ENCODE results near the gene RNLS. TPM values are rescaled to one million over a fixed set of nuclear protein-coding genes. Genes with fewer than 3 reads are reported as not detected.

RNLS gene
- 10 to 100 TPM in 1 of 4 donors, 1 to 10 TPM in 3; 3.9 to 13.6 (median 8.4) TPM for total RNA-seq
- 10 to 100 TPM in 2 of 3 donors, 1 to 10 TPM in 1; 8.6 to 19.2 (median 17.3) TPM for polyA plus RNA-seq

DNA sequence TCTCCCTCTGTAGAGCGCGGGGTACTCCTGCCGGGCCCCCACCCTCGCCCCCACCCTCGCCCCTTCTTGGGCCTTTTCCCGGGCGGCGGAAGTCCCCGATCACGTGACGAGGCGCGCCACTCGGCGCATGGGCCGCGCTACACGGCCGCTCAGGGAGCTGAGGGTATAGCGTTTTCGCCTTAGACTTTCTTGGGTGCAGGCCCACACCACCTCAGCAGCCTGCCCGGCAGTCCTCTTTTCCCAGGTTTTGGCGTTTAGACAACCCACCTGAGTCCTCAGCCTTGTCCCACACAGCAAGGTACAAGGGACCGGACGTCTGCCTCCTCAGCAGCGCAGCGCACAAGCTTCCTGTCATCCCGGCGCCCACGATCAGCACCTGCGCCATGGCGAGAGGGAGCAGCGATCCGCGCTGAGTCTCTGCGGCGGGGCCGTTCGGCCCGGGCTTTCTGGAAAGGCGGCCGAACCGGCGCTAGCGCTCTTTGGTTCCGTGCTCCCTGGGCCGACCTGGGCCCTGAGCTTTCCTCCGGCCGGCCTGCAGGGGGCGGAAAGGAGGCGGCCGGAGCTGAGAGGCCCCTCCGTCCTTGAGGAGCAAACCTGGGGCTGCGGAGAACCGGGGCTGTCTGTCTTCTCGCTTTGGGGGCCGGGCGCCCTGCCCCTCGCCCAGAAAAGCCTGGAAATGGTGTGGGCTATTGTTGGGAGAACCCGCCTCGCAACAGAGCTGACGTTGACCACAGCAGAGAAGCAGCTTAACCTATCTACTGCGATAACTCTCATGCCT, at the start of gene RNLS:
Gene RNLS, minus strand, starts transcription at position 513 of the 778 bp plus-strand sequence.
- intact Hi-C loops (cut with DNase I) = no loop called here
- 2 to 3% methylated on average over 63 of the region's 63 CpGs for WGBS, 2 donors
- H3K4me1 ChIP-seq = peaks cover 0 to 7% (median 5%) of the 10 kb centered on the region in 4 donors
- DNase-seq = peak; percentile 87
- H3K27me3 ChIP-seq = no peaks in the 10 kb centered on the region
- H3K9me3 ChIP-seq = no peaks in the 10 kb centered on the region
- peak within 1 kb of the TSS; percentile 90 to 95 (median 94) for H3K27ac ChIP-seq
- TF ChIP-seq, protein P1, sequence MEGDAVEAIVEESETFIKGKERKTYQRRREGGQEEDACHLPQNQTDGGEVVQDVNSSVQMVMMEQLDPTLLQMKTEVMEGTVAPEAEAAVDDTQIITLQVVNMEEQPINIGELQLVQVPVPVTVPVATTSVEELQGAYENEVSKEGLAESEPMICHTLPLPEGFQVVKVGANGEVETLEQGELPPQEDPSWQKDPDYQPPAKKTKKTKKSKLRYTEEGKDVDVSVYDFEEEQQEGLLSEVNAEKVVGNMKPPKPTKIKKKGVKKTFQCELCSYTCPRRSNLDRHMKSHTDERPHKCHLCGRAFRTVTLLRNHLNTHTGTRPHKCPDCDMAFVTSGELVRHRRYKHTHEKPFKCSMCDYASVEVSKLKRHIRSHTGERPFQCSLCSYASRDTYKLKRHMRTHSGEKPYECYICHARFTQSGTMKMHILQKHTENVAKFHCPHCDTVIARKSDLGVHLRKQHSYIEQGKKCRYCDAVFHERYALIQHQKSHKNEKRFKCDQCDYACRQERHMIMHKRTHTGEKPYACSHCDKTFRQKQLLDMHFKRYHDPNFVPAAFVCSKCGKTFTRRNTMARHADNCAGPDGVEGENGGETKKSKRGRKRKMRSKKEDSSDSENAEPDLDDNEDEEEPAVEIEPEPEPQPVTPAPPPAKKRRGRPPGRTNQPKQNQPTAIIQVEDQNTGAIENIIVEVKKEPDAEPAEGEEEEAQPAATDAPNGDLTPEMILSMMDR (IDR thresholded peaks at IDR 0.05) = peak; percentile 55 to 90 (median 71)
- TF ChIP-seq POLR2AphosphoS5 (IDR thresholded peaks at IDR 0.05) (peak; percentile 36 to 84 (median 74)), EP300 (IDR thresholded peaks at IDR 0.05) (no peak), POLR2A (IDR thresholded peaks at IDR 0.05) (peak; percentile 23 to 49)
- peak within 1 kb of the TSS; percentile 55 to 73 (median 68) for H3K4me3 ChIP-seq
- H3K36me3 ChIP-seq = no peaks in the 10 kb centered on the region

DNA sequence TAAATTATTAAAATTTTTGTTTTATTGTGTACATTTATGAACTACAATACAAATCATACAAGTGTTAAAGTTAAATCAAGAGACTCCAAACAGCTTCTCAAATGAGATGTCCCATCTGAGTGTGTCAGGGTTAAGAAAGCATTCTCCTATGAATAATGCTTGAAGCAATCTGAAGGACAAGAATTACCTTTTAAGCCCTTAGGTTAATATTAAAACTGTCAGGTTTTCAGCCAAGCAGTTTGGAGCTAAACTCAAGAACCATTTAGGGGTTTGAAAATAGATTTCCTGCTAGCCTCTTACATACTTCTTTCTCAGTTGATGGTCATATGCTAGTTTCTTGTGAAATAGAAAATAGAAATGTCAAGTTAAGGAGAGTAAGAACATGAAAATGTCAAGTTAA, 41.7 kb upstream of the RNLS start:
- Histone ChIP-seq H3K9me3 (peaks cover 0 to 3% (median 1%) of the 10 kb centered on the region in 4 donors), H3K4me1 (no peaks in the 10 kb centered on the region), H3K4me3 (no peak overlapping the region), H3K36me3 (no peaks in the 10 kb centered on the region), H3K27ac (no peak overlapping the region), H3K27me3 (no peaks in the 10 kb centered on the region)
- TF ChIP-seq, protein P1 (IDR thresholded peaks at IDR 0.05) = no peak
- no peak for TF ChIP-seq POLR2AphosphoS5 (IDR thresholded peaks at IDR 0.05)
- no peak for TF ChIP-seq EP300 (IDR thresholded peaks at IDR 0.05)
- TF ChIP-seq POLR2A (IDR thresholded peaks at IDR 0.05) = no peak
- DNase-seq = no peak
- intact Hi-C loops (cut with DNase I) = loop anchor here (1.0 kb wide), 1 partner anchor 9 kb away; no protein-coding TSS in a partner anchor

DNA sequence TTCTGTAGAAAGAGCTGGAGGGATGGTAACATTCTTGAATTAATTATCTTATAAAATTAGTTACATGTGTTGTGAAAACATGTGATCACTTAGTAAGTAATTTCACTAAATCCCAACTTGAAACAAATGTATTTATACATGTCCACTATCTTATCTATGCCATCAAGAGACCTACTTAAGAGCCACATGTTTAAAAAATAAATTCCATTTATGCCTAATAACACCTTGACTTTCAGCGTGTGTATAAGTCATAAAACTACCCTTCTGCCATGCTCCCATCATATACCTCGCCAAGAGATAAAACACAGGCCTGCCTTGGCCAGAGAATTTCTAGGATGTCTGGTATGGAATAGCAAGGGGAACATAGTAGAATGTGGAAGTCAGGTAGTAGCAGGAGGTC, 40.7 kb upstream of the RNLS start:
- DNase-seq = no peak
- no peaks in the 10 kb centered on the region for H3K27me3 ChIP-seq
- H3K4me1 ChIP-seq = no peaks in the 10 kb centered on the region
- H3K27ac ChIP-seq = no peak overlapping the region
- TF ChIP-seq POLR2A (IDR thresholded peaks at IDR 0.05) = no peak
- no peak for TF ChIP-seq POLR2AphosphoS5 (IDR thresholded peaks at IDR 0.05)
- no peak for TF ChIP-seq EP300 (IDR thresholded peaks at IDR 0.05)
- TF ChIP-seq, protein P1 (IDR thresholded peaks at IDR 0.05) = no peak
- no peak overlapping the region for H3K4me3 ChIP-seq
- intact Hi-C loops (cut with DNase I) = loop anchor here (1.0 kb wide), 1 partner anchor 8 kb away; no protein-coding TSS in a partner anchor
- H3K36me3 ChIP-seq = no peaks in the 10 kb centered on the region
- peaks cover 0 to 2% (median 0%) of the 10 kb centered on the region in 4 donors for H3K9me3 ChIP-seq
- 72 to 78% methylated on average over 2 of the region's 2 CpGs for WGBS, 2 donors

DNA sequence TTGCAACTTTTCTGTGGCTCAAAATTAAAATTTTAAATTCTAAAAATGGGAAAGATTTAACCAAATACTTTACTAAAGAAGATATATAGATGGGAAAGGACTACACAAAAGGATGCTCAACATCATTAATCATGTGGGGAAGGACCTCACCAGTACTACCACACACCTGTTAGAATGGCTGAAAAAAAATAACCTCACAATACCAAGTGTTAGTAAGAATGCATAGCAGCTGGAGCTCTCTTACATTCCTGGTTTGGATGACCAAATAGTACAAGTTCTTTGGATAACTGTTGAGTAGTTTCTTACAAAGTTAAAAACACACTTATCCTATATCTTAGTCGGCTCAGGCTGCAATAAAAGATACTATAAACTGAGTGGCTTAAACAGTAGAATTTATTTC, 37.3 kb upstream of the RNLS start:
- WGBS, 2 donors = 39 to 75% methylated on average over 1 of the region's 1 CpG
- Histone ChIP-seq H3K4me3 (no peak overlapping the region), H3K36me3 (no peaks in the 10 kb centered on the region), H3K4me1 (no peaks in the 10 kb centered on the region), H3K27me3 (no peaks in the 10 kb centered on the region), H3K9me3 (no peaks in the 10 kb centered on the region), H3K27ac (no peak overlapping the region)
- TF ChIP-seq POLR2A (IDR thresholded peaks at IDR 0.05) = no peak
- TF ChIP-seq, protein P1 (IDR thresholded peaks at IDR 0.05) = no peak
- TF ChIP-seq POLR2AphosphoS5 (IDR thresholded peaks at IDR 0.05) = no peak
- no peak for TF ChIP-seq EP300 (IDR thresholded peaks at IDR 0.05)
- intact Hi-C loops (cut with DNase I) = no loop called here
- DNase-seq = no peak

Data from sigmoid colon (tissue), 7 donors.